IMR-90 (cell line): ENCODE measurements around the gene LRRC8C. TPM values are rescaled to one million over a fixed set of nuclear protein-coding genes. Genes with fewer than 3 reads are reported as not detected.

Source experiments
- ATAC-seq: fragments of 200-7000 bp; cut with Tn5 transposase; 2 replicates; pipeline ENCODE4 v1.9.1; 2020; ENCODE audit warnings: low read depth, mild to moderate bottlenecking, moderate library complexity
- BruUV-seq: library from RNA; stranded (reverse); fragments of 400-500 nt; replicated peaks from 2 replicates; lab custom pipeline; 2021; lab: Mats Ljungman, UMichigan
- CTCF ChIA-PET: fragments of 300-600 bp; formaldehyde crosslinking; extraction: SDS; loops from one replicate; lab custom pipeline; 2021; ENCODE audit warnings: antibody characterized with exemption; lab: Yijun Ruan, JAX
- POLR2A ChIA-PET: fragments of 300-600 bp; sonication (Branson Sonifier 250); formaldehyde crosslinking; loops from one replicate; lab custom pipeline; 2022; ENCODE audit warnings: antibody characterized with exemption; ENCODE audit not compliant: unreplicated experiment; lab: Charles Lee
- DNase-seq: peaks from one replicate; pipeline ENCODE4 v3.0.0; 2013
- H2AFZ ChIP-seq: replicated peaks from 2 replicates; pipeline ENCODE3; 2013; ENCODE audit warnings: low read length, mild to moderate bottlenecking; ENCODE audit not compliant: poor library complexity
- H2AK5ac ChIP-seq: 2 replicates; pipeline ENCODE4 v1.6.1; 2013; ENCODE audit warnings: low read depth, low read length, inconsistent platforms
- H2AK9ac ChIP-seq: replicated peaks from 2 replicates; pipeline ENCODE3; 2013; ENCODE audit warnings: mild to moderate bottlenecking, low read depth, low read length, moderate library complexity; ENCODE audit not compliant: poor library complexity
- H2BK120ac ChIP-seq: 2 replicates; pipeline ENCODE4 v1.6.1; 2013; ENCODE audit warnings: low read depth, low read length, inconsistent platforms
- H2BK15ac ChIP-seq: 3 replicates; pipeline ENCODE4 v1.6.1; 2013; ENCODE audit warnings: low read depth, low read length, inconsistent platforms
- H2BK20ac ChIP-seq: 2 replicates; pipeline ENCODE4 v1.6.1; 2013; ENCODE audit warnings: low read depth, mild to moderate bottlenecking, inconsistent platforms, low read length, moderate library complexity
- H2BK5ac ChIP-seq: 2 replicates; pipeline ENCODE4 v1.6.1; 2013; ENCODE audit warnings: mild to moderate bottlenecking, low read depth, low read length, inconsistent platforms; ENCODE audit not compliant: poor library complexity, severe bottlenecking
- H3K14ac ChIP-seq: replicated peaks from 2 replicates; pipeline ENCODE4 v1.6.1; 2013; ENCODE audit warnings: low read depth, low read length, inconsistent platforms
- H3K18ac ChIP-seq: 2 replicates; pipeline ENCODE4 v1.6.1; 2013; ENCODE audit warnings: low read depth, low read length, control low read depth
- H3K23ac ChIP-seq: 2 replicates; pipeline ENCODE4 v1.6.1; 2013; ENCODE audit warnings: low read depth, low read length, inconsistent platforms
- H3K27ac ChIP-seq: 2 replicates; pipeline ENCODE4 v1.5.1; 2013; ENCODE audit warnings: mild to moderate bottlenecking, control low read depth, low read length; ENCODE audit not compliant: insufficient read depth
- H3K27me3 ChIP-seq: 2 replicates; pipeline ENCODE4 v1.6.1; 2013; ENCODE audit warnings: low read length; ENCODE audit not compliant: control insufficient read depth, insufficient read depth
- H3K36me3 ChIP-seq: 2 replicates; pipeline ENCODE4 v1.6.1; 2013; ENCODE audit warnings: low read length, mixed read lengths; ENCODE audit not compliant: control insufficient read depth, insufficient read depth
- H3K4ac ChIP-seq: 2 replicates; pipeline ENCODE4 v1.6.1; 2013; ENCODE audit warnings: low read depth, low read length, inconsistent platforms
- H3K4me1 ChIP-seq: 2 replicates; pipeline ENCODE4 v1.6.1; 2013; ENCODE audit warnings: low read length, mixed read lengths; ENCODE audit not compliant: control insufficient read depth, insufficient read depth
- H3K4me2 ChIP-seq: 2 replicates; pipeline ENCODE4 v1.6.1; 2013; ENCODE audit warnings: low read depth, mild to moderate bottlenecking, control low read depth, low read length, moderate library complexity
- H3K4me3 ChIP-seq: 2 replicates; pipeline ENCODE4 v1.5.1; 2013; ENCODE audit warnings: low read depth, mild to moderate bottlenecking, control low read depth, low read length, moderate library complexity; ENCODE audit not compliant: insufficient read depth
- H3K56ac ChIP-seq: 2 replicates; pipeline ENCODE4 v1.6.1; 2013; ENCODE audit warnings: low read length, inconsistent platforms; ENCODE audit not compliant: insufficient read depth; ENCODE audit errors: extremely low read depth
- H3K79me1 ChIP-seq, 2 experiments: 2 replicates each; pipeline ENCODE4 v1.6.1; 2013; ENCODE audit warnings: low read length in 2 of 2, inconsistent platforms in 1 of 2, low read depth in 1 of 2
- H3K9ac ChIP-seq: 2 replicates; pipeline ENCODE4 v1.6.1; 2013; ENCODE audit warnings: low read depth, low read length, control low read depth
- H3K9me1 ChIP-seq: 2 replicates; pipeline ENCODE4 v1.6.1; 2013; ENCODE audit warnings: low read length, inconsistent platforms; ENCODE audit not compliant: insufficient read depth
- H3K9me3 ChIP-seq: 2 replicates; pipeline ENCODE4 v1.6.1; 2013; ENCODE audit warnings: low read length; ENCODE audit not compliant: control insufficient read depth, insufficient read depth
- H4K20me1 ChIP-seq: 2 replicates; pipeline ENCODE4 v1.6.1; 2013; ENCODE audit warnings: low read length, inconsistent platforms; ENCODE audit not compliant: insufficient read depth
- H4K5ac ChIP-seq: 2 replicates; pipeline ENCODE4 v1.6.1; 2013; ENCODE audit warnings: mild to moderate bottlenecking, low read depth, low read length, control low read depth
- H4K8ac ChIP-seq, 2 experiments: 2 replicates each; pipeline ENCODE4 v1.6.1; 2013; ENCODE audit warnings: low read depth in 2 of 2, low read length in 2 of 2, control low read depth in 1 of 2, inconsistent platforms in 1 of 2
- H4K91ac ChIP-seq: 2 replicates; pipeline ENCODE4 v1.6.1; 2013; ENCODE audit warnings: low read depth, low read length, inconsistent platforms; ENCODE audit not compliant: insufficient read depth
- BHLHE40 ChIP-seq: fragments of 150-350 bp; IDR thresholded peaks from 2 replicates; pipeline ENCODE4 v1.6.1; 2016; ENCODE audit warnings: mild to moderate bottlenecking, low read depth, low read length
- CHD1 ChIP-seq: IDR thresholded peaks from 2 replicates; pipeline ENCODE4 v1.6.1; 2012; ENCODE audit warnings: low read depth, low read length, improper control_type of control experiment
- FOS ChIP-seq: fragments of 150-350 bp; IDR thresholded peaks from 2 replicates; pipeline ENCODE4 v1.6.1; 2016; ENCODE audit warnings: low read depth, low read length
- MAZ ChIP-seq: IDR thresholded peaks from 2 replicates; pipeline ENCODE4 v1.6.1; 2012; ENCODE audit warnings: low read depth, mild to moderate bottlenecking, low read length, improper control_type of control experiment, moderate library complexity, borderline replicate concordance
- MXI1 ChIP-seq: IDR thresholded peaks from 2 replicates; pipeline ENCODE4 v1.6.1; 2012; ENCODE audit warnings: low read depth, mild to moderate bottlenecking, low read length, moderate library complexity, borderline replicate concordance
- POLR2A ChIP-seq: IDR thresholded peaks from 2 replicates; pipeline ENCODE4 v1.6.1; 2012; ENCODE audit warnings: mild to moderate bottlenecking, low read depth, low read length
- RAD21 ChIP-seq: IDR thresholded peaks from 2 replicates; pipeline ENCODE4 v1.6.1; 2012; ENCODE audit warnings: low read length, improper control_type of control experiment
- RFX5 ChIP-seq: IDR thresholded peaks from 2 replicates; pipeline ENCODE4 v1.8.0; 2012; ENCODE audit warnings: low read depth, mild to moderate bottlenecking, low read length, moderate library complexity
- WGBS, 2 experiments: methylation state at CpG; one replicate each; pipeline versions ENCODE4 v1.1.5 to v1.1.7; 2013; ENCODE audit warnings: missing lambda C conversion rate in 2 of 2; ENCODE audit not compliant: insufficient read length in 1 of 2; ENCODE audit errors: extremely low coverage in 2 of 2; 5-methylcytosine and 5-hydroxymethylcytosine counted together
- dilution Hi-C: fragments of 300-500 bp; cut with HindIII; formaldehyde crosslinking; loops from one replicate; pipeline ENCODE4 v1.14.3; 2018; ENCODE audit warnings: low sequenced_read_pairs; ENCODE audit not compliant: unreplicated experiment
- in situ Hi-C: fragments of 300-500 bp; cut with MboI; formaldehyde crosslinking; loops from 3 replicates; pipeline ENCODE4 v1.14.3; 2019; ENCODE audit warnings: low sequenced_read_pairs, inconsistent platforms, mixed read lengths
- intact Hi-C: fragments of 100-400 bp; cut with micrococcal nuclease; formaldehyde crosslinking; loops from 2 replicates; pipeline ENCODE4 v1.10.0; 2022
- polyA plus RNA-seq, 3 experiments: library from polyadenylated mRNA; depleted of rRNA; stranded (reverse); fragments of >200 nt; gene quantifications; 2 replicates each; pipeline ENCODE4 v1.2.3, GENCODE V29; 2012; ENCODE audit warnings: low replicate concordance in 1 of 3
- total RNA-seq: library from RNA; depleted of rRNA; stranded (reverse); fragments of >200 nt; gene quantifications from 2 replicates; pipeline ENCODE4 v1.2.3, GENCODE V29; 2012
- TF ChIP-seq, protein P1 (sequence below): fragments of 150-350 bp; IDR thresholded peaks from 2 replicates; pipeline ENCODE4 v1.6.1; 2017; ENCODE audit warnings: mild to moderate bottlenecking, antibody characterized with exemption, low read length, low read depth
- TF ChIP-seq, protein P2 (sequence below): conservative IDR thresholded peaks from 2 replicates; pipeline ENCODE4 v1.5.1; 2012; ENCODE audit warnings: mild to moderate bottlenecking, low read depth, low read length, improper control_type of control experiment
- TF ChIP-seq, protein P3 (sequence below): fragments of 150-350 bp; IDR thresholded peaks from 2 replicates; pipeline ENCODE4 v1.6.1; 2016; ENCODE audit warnings: low read depth, mild to moderate bottlenecking, low read length, moderate library complexity, borderline replicate concordance

LRRC8C gene
- total and polyA plus RNA-seq, 2 of the 4 experiments (the other 2 are of a cell fraction): 6.5 to 12.9 TPM

DNA sequence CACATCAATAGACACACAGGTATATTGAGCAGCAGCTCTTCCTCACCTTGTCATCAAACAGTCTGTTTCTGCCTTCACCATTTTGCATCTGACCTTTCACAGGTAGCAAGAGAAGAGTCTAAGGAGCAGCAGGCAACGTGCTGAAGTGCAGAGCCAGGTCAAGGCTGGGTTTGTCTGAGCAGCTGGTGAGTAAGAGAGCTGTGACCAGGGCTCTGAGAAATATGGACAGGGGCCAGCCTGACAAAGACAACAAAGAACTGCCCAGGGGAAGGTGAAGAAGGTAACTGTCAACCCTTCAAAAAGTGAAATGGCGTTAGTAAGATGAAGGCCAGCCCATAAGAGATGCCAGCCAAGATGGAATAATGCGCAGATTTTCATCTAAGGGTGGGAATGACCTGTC is 129.0 kb downstream of the LRRC8C start:
- in situ Hi-C loops: loop anchor here (10.0 kb wide), 1 partner anchor 277 kb away; no protein-coding TSS in a partner anchor
- POLR2A ChIA-PET: no interaction called here

More for the DNA sequence above, 129.0 kb downstream of the LRRC8C start:
- Histone ChIP-seq H3K14ac (0 out of 2 replicates have a peak overlapping the region, but pooled peaks have one; percentile 15), H3K4me1 (peaks cover 12% of the 10 kb centered on the region), H4K91ac (no peak overlapping the region), H3K27me3 (no peaks in the 10 kb centered on the region), H2AFZ (peak overlapping the region; percentile 34), H3K79me1 (no peaks in the 10 kb centered on the region), H3K36me3 (no peaks in the 10 kb centered on the region), H4K20me1 (no peaks in the 10 kb centered on the region), H3K9ac (no peak overlapping the region), H2AK9ac (no peak overlapping the region), H3K4me2 (no peak overlapping the region), H3K18ac (no peak overlapping the region), H3K9me3 (no peaks in the 10 kb centered on the region), H4K5ac (no peak overlapping the region), H2BK5ac (no peak overlapping the region), H2AK5ac (peak overlapping the region; percentile 35; the same call in 1 of the 2 replicates), H3K27ac (no peak overlapping the region), H4K8ac (no peak overlapping the region), H2BK120ac (no peak overlapping the region), H2BK15ac (no peak overlapping the region), H3K4ac (no peak overlapping the region), H2BK20ac (peak overlapping the region; percentile 9; the same call in 1 of the 2 replicates), H3K56ac (no peak overlapping the region), H3K23ac (no peak overlapping the region), H3K4me3 (no peak overlapping the region), H3K9me1 (peaks cover 3% of the 10 kb centered on the region; the same call in 1 of the 2 replicates)
- no peak for DNase-seq
- WGBS, 2 experiments: 100% methylated on average over 1 of the region's 3 CpGs; no CpG with 5 or more reads in 1 of the 2 experiments
- intact Hi-C loops (loop anchor here (2.0 kb wide), 1 partner anchor 237 kb away; the partner anchor contains the start of gene LRRC8B), dilution Hi-C loops (no loop called here)
- CTCF ChIA-PET: interaction anchor here (1.4 to 3.0 kb wide), 4 partner anchors 120 to 302 kb away, joined by 3 to 13 read pairs (median 10); no protein-coding TSS in a partner anchor
- no peak for ATAC-seq
- no TSS peak for BruUV-seq
- TF ChIP-seq MXI1 (no peak), RAD21 (no peak), RFX5 (no peak), MAZ (no peak), POLR2A (no peak), CHD1 (no peak), FOS (no peak), BHLHE40 (no peak)
- TF ChIP-seq, protein P1, sequence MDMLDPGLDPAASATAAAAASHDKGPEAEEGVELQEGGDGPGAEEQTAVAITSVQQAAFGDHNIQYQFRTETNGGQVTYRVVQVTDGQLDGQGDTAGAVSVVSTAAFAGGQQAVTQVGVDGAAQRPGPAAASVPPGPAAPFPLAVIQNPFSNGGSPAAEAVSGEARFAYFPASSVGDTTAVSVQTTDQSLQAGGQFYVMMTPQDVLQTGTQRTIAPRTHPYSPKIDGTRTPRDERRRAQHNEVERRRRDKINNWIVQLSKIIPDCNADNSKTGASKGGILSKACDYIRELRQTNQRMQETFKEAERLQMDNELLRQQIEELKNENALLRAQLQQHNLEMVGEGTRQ: no peak
- TF ChIP-seq, protein P2, sequence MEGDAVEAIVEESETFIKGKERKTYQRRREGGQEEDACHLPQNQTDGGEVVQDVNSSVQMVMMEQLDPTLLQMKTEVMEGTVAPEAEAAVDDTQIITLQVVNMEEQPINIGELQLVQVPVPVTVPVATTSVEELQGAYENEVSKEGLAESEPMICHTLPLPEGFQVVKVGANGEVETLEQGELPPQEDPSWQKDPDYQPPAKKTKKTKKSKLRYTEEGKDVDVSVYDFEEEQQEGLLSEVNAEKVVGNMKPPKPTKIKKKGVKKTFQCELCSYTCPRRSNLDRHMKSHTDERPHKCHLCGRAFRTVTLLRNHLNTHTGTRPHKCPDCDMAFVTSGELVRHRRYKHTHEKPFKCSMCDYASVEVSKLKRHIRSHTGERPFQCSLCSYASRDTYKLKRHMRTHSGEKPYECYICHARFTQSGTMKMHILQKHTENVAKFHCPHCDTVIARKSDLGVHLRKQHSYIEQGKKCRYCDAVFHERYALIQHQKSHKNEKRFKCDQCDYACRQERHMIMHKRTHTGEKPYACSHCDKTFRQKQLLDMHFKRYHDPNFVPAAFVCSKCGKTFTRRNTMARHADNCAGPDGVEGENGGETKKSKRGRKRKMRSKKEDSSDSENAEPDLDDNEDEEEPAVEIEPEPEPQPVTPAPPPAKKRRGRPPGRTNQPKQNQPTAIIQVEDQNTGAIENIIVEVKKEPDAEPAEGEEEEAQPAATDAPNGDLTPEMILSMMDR: no peak
- TF ChIP-seq, protein P3, sequence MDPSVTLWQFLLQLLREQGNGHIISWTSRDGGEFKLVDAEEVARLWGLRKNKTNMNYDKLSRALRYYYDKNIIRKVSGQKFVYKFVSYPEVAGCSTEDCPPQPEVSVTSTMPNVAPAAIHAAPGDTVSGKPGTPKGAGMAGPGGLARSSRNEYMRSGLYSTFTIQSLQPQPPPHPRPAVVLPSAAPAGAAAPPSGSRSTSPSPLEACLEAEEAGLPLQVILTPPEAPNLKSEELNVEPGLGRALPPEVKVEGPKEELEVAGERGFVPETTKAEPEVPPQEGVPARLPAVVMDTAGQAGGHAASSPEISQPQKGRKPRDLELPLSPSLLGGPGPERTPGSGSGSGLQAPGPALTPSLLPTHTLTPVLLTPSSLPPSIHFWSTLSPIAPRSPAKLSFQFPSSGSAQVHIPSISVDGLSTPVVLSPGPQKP: no peak
